Pancreas (tissue), 10 donors: ENCODE results near the gene DLGAP1. TPM values are rescaled to one million over a fixed set of nuclear protein-coding genes. Genes with fewer than 3 reads are reported as not detected.
"Not testable (repeated sequence)": the region's sequence is repeated elsewhere in the genome, so short reads cannot be mapped to it uniquely, and the experiment has no call there.

Source experiments
- ATAC-seq, 4 donors: fragments of 200-7000 bp; cut with Tn5 transposase; one replicate each; pipeline versions ENCODE4 v1.8.0 to v1.9.1; 2020; ENCODE audit warnings: mild to moderate bottlenecking in 4 of 4, moderate library complexity in 4 of 4
- DNase-seq, 6 donors: peaks; one replicate each; pipeline ENCODE4 v3.0.0-alpha.2; 2020
- FAIRE-seq: peaks from 2 replicates; lab custom pipeline; 2012; peaks lifted over from hg19 to GRCh38; lab: Jason Lieb, UNC
- H3K27ac ChIP-seq, 4 donors: fragments of 200-600 bp; sonication (generic); 1 replicate in 3 of 4; 2 replicates in 1 of 4; pipeline versions ENCODE4 v1.5.0 to v1.8.0; 2020
- H3K27me3 ChIP-seq, 4 donors: fragments of 200-600 bp; one replicate each; pipeline ENCODE4 v1.8.0; 2021
- H3K36me3 ChIP-seq, 3 donors: fragments of 200-600 bp; sonication (generic) in 1 of 3; one replicate each; pipeline versions ENCODE4 v1.5.0 to v1.8.0; 2020 to 2021
- H3K4me1 ChIP-seq, 3 donors: fragments of 200-600 bp; one replicate each; pipeline ENCODE4 v1.8.0; 2021
- H3K4me3 ChIP-seq, 4 donors: fragments of 200-600 bp; sonication (generic) in 2 of 4; one replicate each; pipeline versions ENCODE4 v1.5.0 to v1.8.0; 2020 to 2021
- H3K9me3 ChIP-seq, 4 donors: fragments of 200-600 bp; one replicate each; pipeline ENCODE4 v1.8.0; 2021
- WGBS, 2 donors: extraction: QIAGEN DNeasy Blood & Tissue Kit; methylation state at CpG; one replicate each; pipeline ENCODE4 v1.1.7; 2013; 5-methylcytosine and 5-hydroxymethylcytosine counted together
- intact Hi-C, 3 donors: fragments of 100-400 bp; cut with DNase I; formaldehyde crosslinking; loops; one replicate each; pipeline versions ENCODE4 v1.11.1 to v1.14.2; 2022
- polyA plus RNA-seq, 2 donors: library from polyadenylated mRNA; stranded (reverse); fragments of 200-250 nt; gene quantifications; one replicate each; pipeline ENCODE4 v1.2.3, GENCODE V29; 2013
- total RNA-seq, 6 donors: library from RNA; stranded (reverse); fragmentation: NEBNext Ultra II Directional in 4 of 6; extraction: Animal tissue kit (Norgen Biotek cat#: 25700) in 4 of 6; gene quantifications; one replicate each; pipeline versions ENCODE4 v1.2.1 to v1.2.4, GENCODE V29; 2021 to 2023
- TF ChIP-seq, protein P1 (sequence below), 4 donors: fragments of 200-600 bp; sonication (generic) in 3 of 4; IDR thresholded peaks; one replicate each; pipeline versions ENCODE4 v1.5.0 to v1.8.0; 2021; ENCODE audit warnings: antibody characterized with exemption in 4 of 4
- donor health status: healthy with polysubstance abuse.
- donor health status: DM: no; HTN: no; CAD: no; lungs with moderate emphysema.
- donor health status: DM: no; HTN: no; CAD: no.
- donor health status: control.
- donor health status: control.
- donor health status: Bipolar disorder and iron deficiency.
- donor health status: DM: yes; HTN: yes; CAD: no.
- donor health status: DM: no; HTN: no; CAD: no.
- donor health status: DM: no; HTN: no; CAD: no.
- donor health status: DM: yes; HTN: yes; CAD: no.

Gene DLGAP1
- total RNA-seq: under 1 TPM in 5 of 6 donors, not detected in 1; 0.12 to 0.62 (median 0.29) TPM
- under 1 TPM in 1 of 2 donors, not detected in 1; 0.30 TPM for polyA plus RNA-seq

DNA sequence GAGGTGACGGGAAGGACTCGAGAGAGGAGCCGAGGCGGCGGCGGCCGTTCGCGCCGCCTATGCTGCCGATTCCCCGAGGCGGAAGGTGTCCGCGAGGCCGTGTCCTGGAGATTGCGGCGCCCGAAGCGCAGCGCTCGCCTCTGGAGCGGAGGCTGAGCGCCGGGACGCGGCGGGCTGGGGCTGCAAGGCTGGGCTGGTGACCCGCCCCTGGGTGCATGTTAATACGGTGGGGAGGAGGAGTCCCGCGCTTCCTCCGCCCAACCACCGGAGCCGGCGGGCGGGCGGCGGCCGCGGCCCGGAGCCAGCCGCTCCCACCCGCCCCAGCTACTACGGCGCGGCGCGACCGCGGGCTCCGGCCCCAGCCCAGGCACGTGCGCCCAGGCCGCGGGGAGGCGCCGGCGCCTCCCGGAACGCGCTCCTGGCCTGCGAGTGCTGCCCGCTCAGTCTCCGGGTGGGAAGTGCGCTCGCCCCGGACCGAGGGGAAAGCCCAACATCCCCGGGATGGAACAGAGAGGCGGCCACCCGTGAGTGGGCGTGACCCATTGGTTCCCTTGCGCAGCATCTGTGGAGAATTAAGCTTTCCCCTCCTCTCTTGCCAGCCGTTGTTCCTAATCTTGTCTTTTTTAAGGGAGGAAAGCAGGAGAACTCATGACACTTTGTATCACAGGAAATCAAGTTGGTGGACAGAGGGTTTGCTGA lies at the start of gene DLGAP1:
TSS of gene DLGAP1 (minus strand) at position 195 of the 699 bp plus-strand sequence.
- DNase-seq (peak; percentile 20 to 75 (median 50)), FAIRE-seq (no peak), ATAC-seq (peak; percentile 79 to 96 (median 89))
- Histone ChIP-seq H3K9me3 (no peaks in the 10 kb centered on the region), H3K4me1 (peaks cover 0 to 8% (median 0%) of the 10 kb centered on the region in 3 donors), H3K4me3 (peak within 1 kb of the TSS; percentile 14 to 45 (median 34)), H3K27me3 (peaks cover 0 to 27% (median 11%) of the 10 kb centered on the region in 4 donors), H3K27ac (no peak within 1 kb of the TSS), H3K36me3 (no peaks in the 10 kb centered on the region)
- intact Hi-C loops: no loop called here
- WGBS, 2 donors: 1 to 3% methylated on average over 40 to 75 of the region's 75 CpGs
- TF ChIP-seq, protein P1, sequence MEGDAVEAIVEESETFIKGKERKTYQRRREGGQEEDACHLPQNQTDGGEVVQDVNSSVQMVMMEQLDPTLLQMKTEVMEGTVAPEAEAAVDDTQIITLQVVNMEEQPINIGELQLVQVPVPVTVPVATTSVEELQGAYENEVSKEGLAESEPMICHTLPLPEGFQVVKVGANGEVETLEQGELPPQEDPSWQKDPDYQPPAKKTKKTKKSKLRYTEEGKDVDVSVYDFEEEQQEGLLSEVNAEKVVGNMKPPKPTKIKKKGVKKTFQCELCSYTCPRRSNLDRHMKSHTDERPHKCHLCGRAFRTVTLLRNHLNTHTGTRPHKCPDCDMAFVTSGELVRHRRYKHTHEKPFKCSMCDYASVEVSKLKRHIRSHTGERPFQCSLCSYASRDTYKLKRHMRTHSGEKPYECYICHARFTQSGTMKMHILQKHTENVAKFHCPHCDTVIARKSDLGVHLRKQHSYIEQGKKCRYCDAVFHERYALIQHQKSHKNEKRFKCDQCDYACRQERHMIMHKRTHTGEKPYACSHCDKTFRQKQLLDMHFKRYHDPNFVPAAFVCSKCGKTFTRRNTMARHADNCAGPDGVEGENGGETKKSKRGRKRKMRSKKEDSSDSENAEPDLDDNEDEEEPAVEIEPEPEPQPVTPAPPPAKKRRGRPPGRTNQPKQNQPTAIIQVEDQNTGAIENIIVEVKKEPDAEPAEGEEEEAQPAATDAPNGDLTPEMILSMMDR (IDR thresholded peaks at IDR 0.05): no peak

DNA sequence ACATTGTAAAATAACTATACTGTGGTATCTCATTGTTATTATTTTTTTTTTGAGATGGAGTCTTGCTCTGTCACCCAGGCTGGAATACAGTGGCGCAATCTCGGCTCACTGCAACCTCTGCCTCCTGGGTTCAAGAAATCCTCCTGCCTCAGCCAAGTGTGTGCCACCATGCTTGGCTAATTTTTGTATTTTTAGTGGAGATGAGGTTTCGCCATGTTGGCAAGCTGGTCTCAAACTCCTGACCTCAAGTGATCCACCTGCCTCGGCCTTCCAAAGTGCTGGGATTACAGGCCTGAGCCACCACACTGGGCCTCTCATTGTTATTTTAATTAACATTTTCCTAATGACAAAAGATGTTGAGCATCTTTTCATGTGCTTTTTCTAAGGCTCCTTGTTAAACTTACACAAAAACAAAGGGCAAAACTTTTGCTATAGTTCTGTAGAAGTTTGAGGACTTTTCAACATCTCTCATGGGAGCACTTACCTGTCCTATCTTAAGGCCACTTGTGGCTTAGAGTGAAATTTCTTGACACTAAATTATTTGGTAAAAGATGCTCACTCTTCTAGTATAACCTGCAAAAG lies 39.7 kb upstream of the DLGAP1 start:
- H3K27ac ChIP-seq, intact Hi-C loops, H3K27me3 ChIP-seq, FAIRE-seq, ATAC-seq, H3K9me3 ChIP-seq, H3K4me1 ChIP-seq, H3K36me3 ChIP-seq, H3K4me3 ChIP-seq, DNase-seq: not testable (repeated sequence)
- WGBS, 2 donors: 81 to 84% methylated on average over 4 of the region's 4 CpGs

DNA sequence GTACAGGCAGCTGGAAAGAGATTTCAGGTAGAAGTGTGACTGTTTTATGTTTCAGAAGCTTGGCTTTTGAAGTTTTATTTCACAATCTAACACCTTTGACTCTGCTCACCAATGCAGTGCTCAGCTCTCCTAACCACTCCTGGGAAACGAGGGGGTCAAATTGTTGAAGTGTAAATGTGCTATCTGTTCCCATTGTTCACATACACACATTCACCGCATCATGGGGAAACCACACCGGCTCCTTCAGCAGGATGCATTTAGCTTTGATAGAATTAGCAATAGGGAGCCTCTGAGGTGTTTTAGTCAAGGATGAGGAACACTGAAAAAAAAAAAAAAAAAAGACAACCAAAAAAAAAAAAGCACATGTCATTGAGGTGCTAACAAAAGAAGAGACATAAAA lies 13.4 kb upstream of the DLGAP1 start:
- TF ChIP-seq, protein P1 (IDR thresholded peaks at IDR 0.05): no peak
- Histone ChIP-seq H3K9me3 (no peaks in the 10 kb centered on the region), H3K27me3 (no peaks in the 10 kb centered on the region), H3K4me1 (no peaks in the 10 kb centered on the region), H3K4me3 (no peak overlapping the region), H3K36me3 (no peaks in the 10 kb centered on the region), H3K27ac (no peak overlapping the region)
- DNase-seq (no peak), FAIRE-seq (no peak), ATAC-seq (no peak)
- WGBS, 2 donors: 36 to 42% methylated on average over 3 of the region's 3 CpGs
- intact Hi-C loops: no loop called here

DNA sequence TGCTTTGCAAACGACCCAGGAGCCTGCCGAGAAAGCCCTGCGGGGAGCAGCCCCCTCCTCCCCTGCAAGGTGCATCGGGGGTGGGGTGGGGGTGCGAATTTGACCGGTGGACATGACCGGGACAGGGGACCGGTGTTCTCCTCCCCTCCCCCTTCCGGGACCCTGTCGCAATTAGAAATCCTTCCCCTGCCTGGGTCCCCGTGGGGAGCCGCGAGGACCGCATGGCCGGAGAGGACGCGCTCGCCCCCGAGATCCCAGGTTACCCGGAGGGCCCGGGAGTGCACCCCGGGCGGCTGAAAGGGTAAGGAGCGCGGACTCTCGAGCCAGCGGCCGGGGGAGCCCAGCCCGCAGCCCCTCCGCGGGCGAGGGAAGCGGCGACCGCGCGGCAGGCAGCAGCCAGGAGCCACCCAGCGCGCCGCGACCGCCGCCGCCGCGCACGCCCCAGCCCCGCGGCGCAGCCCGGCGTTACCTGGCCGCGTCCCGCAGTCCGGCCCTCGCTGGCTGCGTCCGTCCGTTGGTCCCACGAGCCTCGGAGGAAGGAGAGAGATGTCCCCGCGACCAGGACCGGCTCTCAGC lies 482 bp downstream of the DLGAP1 start:
- WGBS, 2 donors: 0 to 1% methylated on average over 40 to 65 of the region's 65 CpGs

More for the DNA sequence above, 482 bp downstream of the DLGAP1 start:
- intact Hi-C loops: no loop called here
- DNase-seq: peak in 2 of 6 donors; percentile 43 to 69
- H3K4me1 ChIP-seq: peaks cover 0 to 8% (median 0%) of the 10 kb centered on the region in 3 donors
- TF ChIP-seq, protein P1 (IDR thresholded peaks at IDR 0.05): no peak
- H3K27ac ChIP-seq: no peak overlapping the region
- H3K36me3 ChIP-seq: no peaks in the 10 kb centered on the region
- H3K27me3 ChIP-seq: peaks cover 0 to 27% (median 11%) of the 10 kb centered on the region in 4 donors
- ATAC-seq: peak; percentile 47 to 66 (median 58)
- H3K4me3 ChIP-seq: peak overlapping the region; percentile 14 to 45 (median 34)
- FAIRE-seq: no peak
- no peaks in the 10 kb centered on the region for H3K9me3 ChIP-seq
